Measurements from ENCODE around the gene CLNK.
"Not testable (repeated sequence)": the region's sequence is repeated elsewhere in the genome, so short reads cannot be mapped to it uniquely, and the experiment has no call there.

Gene CLNK

DNA sequence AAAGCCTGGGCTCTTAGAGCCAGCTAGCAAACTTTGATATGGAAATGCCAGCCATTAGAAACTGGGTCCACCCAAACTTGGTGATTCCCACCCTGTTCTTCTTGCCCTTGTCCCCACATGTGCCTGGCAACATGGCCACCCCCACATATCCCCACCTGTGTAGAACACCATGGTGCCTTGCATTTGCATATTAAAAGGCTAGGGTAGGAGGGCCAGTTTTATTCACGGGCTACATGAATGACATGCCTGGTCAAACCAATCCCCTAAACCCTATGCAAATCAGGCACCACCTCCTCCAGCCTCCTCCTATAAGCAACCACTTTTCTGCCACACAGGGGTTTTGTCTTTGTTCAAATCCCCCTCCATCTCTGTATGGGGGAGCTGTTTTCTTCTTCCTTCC, 104.9 kb downstream of the CLNK start:
- no peak overlapping the region for H3K4me3 ChIP-seq (ENCODE audit: low read length in 2 of 2)
- H3K36me3 ChIP-seq (ENCODE audit: control insufficient read depth in 2 of 2, insufficient read depth in 2 of 2, low read length in 2 of 2): no peaks in the 10 kb centered on the region
- H3K27ac ChIP-seq (ENCODE audit: low read length): no peak overlapping the region
- H3K27me3 ChIP-seq (ENCODE audit: control insufficient read depth in 1 of 2, insufficient read depth in 2 of 2, low read length in 2 of 2): peaks cover 0 to 3% of the 10 kb centered on the region in 2 donors
- H3K9ac ChIP-seq (ENCODE audit: low read length in 2 of 2): no peak overlapping the region
- no peaks in the 10 kb centered on the region for H3K9me3 ChIP-seq (ENCODE audit: control insufficient read depth in 2 of 2, low read length in 2 of 2)
- peaks cover 8% of the 10 kb centered on the region for H3K4me1 ChIP-seq (ENCODE audit: control insufficient read depth, insufficient read depth, low read length)

DNA sequence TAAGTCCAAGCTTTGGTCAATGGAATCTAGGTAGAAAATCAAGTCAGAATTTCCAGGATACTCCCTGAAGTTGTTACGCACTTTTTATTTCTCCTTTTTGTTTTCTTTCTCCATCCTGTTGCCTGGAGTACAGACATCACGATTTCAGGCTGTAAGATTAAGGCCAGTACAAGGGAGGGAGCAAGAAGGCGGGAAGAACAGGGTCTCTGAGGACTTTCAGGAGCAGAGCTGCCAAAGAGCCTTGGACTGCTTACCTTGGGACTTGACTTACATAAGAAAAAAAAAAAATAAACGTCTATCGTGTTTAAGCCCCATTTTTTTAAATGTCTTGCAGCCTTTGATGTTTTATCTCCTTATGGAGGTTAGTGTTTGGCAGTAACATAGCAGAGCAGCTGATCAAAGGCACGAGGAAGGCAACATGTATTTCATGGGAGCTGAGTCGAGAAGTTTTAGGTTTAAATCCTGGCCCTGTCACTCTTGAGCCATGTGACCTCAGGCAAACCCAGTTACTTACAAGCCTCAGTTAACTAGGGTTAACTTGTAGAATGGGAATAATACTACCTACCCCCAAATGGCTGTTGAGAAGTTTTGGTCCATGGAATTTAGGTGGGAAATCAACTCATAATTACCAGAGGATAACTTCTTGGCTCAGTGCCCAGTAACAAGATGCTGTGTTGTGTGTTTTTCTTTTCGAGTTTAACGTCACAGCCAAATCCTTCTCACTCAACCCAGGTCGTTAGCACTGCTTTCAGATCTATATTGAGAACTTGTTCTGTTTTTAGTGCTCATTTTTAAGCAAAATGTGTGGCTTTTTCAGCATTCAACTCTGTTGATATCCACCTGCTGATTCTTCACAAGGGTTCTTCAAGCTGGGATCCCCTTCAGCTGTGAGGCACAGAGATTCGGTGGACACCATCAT, 106.8 kb downstream of the CLNK start:
- Histone ChIP-seq H3K27ac (ENCODE audit: low read length) (no peak overlapping the region), H3K9me3 (ENCODE audit: control insufficient read depth in 2 of 2, low read length in 2 of 2) (no peaks in the 10 kb centered on the region), H3K4me1 (ENCODE audit: control insufficient read depth, insufficient read depth, low read length) (no peaks in the 10 kb centered on the region), H3K27me3 (ENCODE audit: control insufficient read depth in 1 of 2, insufficient read depth in 2 of 2, low read length in 2 of 2) (peaks cover 0 to 3% of the 10 kb centered on the region in 2 donors), H3K9ac (ENCODE audit: low read length in 2 of 2) (no peak overlapping the region), H3K36me3 (ENCODE audit: control insufficient read depth in 2 of 2, insufficient read depth in 2 of 2, low read length in 2 of 2) (no peaks in the 10 kb centered on the region), H3K4me3 (ENCODE audit: low read length in 2 of 2) (no peak overlapping the region)

DNA sequence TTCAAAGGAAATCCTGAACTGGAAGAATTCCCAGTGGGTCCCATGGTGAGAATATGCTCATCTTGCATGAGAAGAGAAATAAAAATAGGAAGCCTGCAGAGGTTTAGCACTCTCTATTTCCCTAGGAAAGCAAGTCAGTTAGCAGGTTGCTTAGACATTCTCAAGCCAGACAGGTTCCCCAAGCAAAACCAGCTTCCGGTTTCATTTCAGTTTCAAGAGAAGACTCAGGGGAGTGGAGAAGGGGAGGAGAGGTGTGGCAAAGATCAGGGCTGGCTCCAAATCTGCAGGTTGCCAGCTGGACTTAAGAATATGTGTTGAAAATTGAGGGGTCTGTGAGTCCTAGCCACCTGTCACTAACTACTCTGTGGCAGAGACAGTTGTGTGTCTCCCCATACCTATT, 107.5 kb downstream of the CLNK start:
- no peak overlapping the region for H3K27ac ChIP-seq (ENCODE audit: low read length)
- no peaks in the 10 kb centered on the region for H3K36me3 ChIP-seq (ENCODE audit: control insufficient read depth in 2 of 2, insufficient read depth in 2 of 2, low read length in 2 of 2)

DNA sequence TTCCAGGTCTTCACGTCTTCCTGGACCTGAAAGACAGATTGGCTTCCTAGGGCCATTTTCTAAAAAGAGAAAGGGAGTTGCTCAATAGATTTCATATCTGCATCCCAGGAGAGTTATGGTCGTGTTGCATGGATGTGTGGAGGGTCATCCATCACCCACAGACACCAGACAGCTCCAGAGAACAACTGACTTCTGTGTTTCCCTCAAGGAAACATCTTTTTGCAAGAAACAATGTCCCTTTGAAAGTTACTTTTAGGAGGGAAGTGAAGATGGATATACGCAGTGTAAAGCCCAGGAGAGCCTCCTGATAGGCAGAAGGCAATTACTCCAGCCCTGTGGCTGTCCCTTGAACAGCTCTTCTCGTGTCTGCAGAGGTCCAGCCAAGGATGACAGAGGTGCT, 108.3 kb downstream of the CLNK start:
- Histone ChIP-seq H3K4me3 (ENCODE audit: low read length in 2 of 2) (no peak overlapping the region), H3K9ac (ENCODE audit: low read length in 2 of 2) (no peak overlapping the region), H3K4me1 (ENCODE audit: control insufficient read depth, insufficient read depth, low read length) (peaks cover 2% of the 10 kb centered on the region), H3K9me3 (ENCODE audit: control insufficient read depth in 2 of 2, low read length in 2 of 2) (no peaks in the 10 kb centered on the region), H3K27me3 (ENCODE audit: control insufficient read depth in 1 of 2, insufficient read depth in 2 of 2, low read length in 2 of 2) (peaks cover 0 to 3% of the 10 kb centered on the region in 2 donors), H3K36me3 (ENCODE audit: control insufficient read depth in 2 of 2, insufficient read depth in 2 of 2, low read length in 2 of 2) (no peaks in the 10 kb centered on the region), H3K27ac (ENCODE audit: low read length) (no peak overlapping the region)

More for the DNA sequence above, 107.5 kb downstream of the CLNK start:
- Histone ChIP-seq H3K4me3 (ENCODE audit: low read length in 2 of 2) (no peak overlapping the region), H3K9ac (ENCODE audit: low read length in 2 of 2) (no peak overlapping the region), H3K9me3 (ENCODE audit: control insufficient read depth in 2 of 2, low read length in 2 of 2) (no peaks in the 10 kb centered on the region), H3K4me1 (ENCODE audit: control insufficient read depth, insufficient read depth, low read length) (peaks cover 1% of the 10 kb centered on the region), H3K27me3 (ENCODE audit: control insufficient read depth in 1 of 2, insufficient read depth in 2 of 2, low read length in 2 of 2) (peaks cover 0 to 3% of the 10 kb centered on the region in 2 donors)

DNA sequence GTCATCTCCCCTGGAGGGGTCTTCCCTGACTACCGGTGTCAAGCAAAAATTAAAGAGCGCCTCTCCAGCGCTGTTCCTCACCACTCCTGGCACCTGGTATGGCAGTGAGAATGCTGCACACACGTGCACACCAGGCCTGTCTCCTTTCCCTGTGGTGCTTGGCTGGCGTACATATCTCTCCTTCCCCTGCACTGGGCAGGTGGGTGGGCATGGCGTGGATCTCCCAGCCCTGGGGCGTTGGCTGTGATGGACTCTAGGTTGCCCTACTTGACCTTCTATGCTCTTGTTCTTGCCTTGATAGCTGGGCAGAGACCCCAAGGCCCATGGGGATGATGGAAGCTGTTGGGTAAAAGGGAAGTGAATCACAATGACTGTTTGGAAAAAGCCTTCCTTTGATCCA, 109.2 kb downstream of the CLNK start:
- Histone ChIP-seq H3K27me3 (ENCODE audit: control insufficient read depth in 1 of 2, insufficient read depth in 2 of 2, low read length in 2 of 2) (peaks cover 0 to 3% of the 10 kb centered on the region in 2 donors), H3K9ac (ENCODE audit: low read length in 2 of 2) (no peak overlapping the region), H3K27ac (ENCODE audit: low read length) (no peak overlapping the region), H3K4me3 (ENCODE audit: low read length in 2 of 2) (no peak overlapping the region), H3K36me3 (ENCODE audit: control insufficient read depth in 2 of 2, insufficient read depth in 2 of 2, low read length in 2 of 2) (no peaks in the 10 kb centered on the region), H3K4me1 (ENCODE audit: control insufficient read depth, insufficient read depth, low read length) (peaks cover 2% of the 10 kb centered on the region), H3K9me3 (ENCODE audit: control insufficient read depth in 2 of 2, low read length in 2 of 2) (no peaks in the 10 kb centered on the region)

DNA sequence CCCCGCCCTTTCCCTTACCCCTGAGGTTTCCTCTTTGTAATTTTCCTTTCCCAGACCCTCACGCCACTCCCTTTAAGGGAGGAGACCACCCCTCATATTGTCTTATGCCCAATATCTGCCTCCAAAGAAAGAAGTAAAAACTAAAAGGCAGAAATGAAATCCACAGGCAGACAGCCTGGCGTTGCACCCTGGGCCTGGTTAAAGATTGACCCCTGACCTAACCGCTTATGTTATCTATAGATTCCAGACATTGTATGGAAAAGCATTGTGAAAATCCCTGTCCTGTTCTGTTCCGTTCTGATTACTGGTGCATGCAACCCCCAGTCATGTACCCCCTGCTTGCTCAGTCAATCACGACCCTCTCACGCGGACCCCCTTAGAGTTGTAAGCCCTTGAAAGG, 110.0 kb downstream of the CLNK start:
- not testable (repeated sequence) for H3K27ac ChIP-seq (ENCODE audit: low read length); H3K9ac ChIP-seq (ENCODE audit: low read length in 2 of 2); H3K27me3 ChIP-seq (ENCODE audit: control insufficient read depth in 1 of 2, insufficient read depth in 2 of 2, low read length in 2 of 2); H3K4me1 ChIP-seq (ENCODE audit: control insufficient read depth, insufficient read depth, low read length); H3K36me3 ChIP-seq (ENCODE audit: control insufficient read depth in 2 of 2, insufficient read depth in 2 of 2, low read length in 2 of 2); H3K9me3 ChIP-seq (ENCODE audit: control insufficient read depth in 2 of 2, low read length in 2 of 2); H3K4me3 ChIP-seq (ENCODE audit: low read length in 2 of 2)

DNA sequence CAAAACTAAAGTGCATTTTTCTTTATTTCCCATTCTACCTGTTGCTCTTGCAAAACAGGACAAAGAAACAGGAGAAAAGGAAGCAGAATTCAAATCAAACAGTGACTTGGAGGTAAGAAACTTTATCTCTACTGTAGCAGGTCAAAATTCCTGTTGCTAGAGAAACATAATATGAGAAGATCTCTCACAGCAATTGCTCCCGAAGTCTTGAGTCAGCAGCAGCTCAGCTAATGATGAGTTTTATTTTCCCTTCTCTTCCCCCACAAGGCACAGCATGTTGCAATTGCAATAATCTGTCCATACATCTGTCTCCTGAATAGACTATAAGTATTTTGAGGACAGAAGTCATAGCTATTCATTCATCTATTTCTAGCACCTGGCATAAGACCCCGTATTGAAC, 112.7 kb downstream of the CLNK start:
- peaks cover 2% of the 10 kb centered on the region for H3K4me1 ChIP-seq (ENCODE audit: control insufficient read depth, insufficient read depth, low read length)
- H3K9ac ChIP-seq (ENCODE audit: low read length in 2 of 2): no peak overlapping the region
- no peaks in the 10 kb centered on the region for H3K36me3 ChIP-seq (ENCODE audit: control insufficient read depth in 2 of 2, insufficient read depth in 2 of 2, low read length in 2 of 2)
- no peak overlapping the region for H3K4me3 ChIP-seq (ENCODE audit: low read length in 2 of 2)
- no peak overlapping the region for H3K27ac ChIP-seq (ENCODE audit: low read length)
- peaks cover 0 to 3% of the 10 kb centered on the region in 2 donors for H3K27me3 ChIP-seq (ENCODE audit: control insufficient read depth in 1 of 2, insufficient read depth in 2 of 2, low read length in 2 of 2)
- H3K9me3 ChIP-seq (ENCODE audit: control insufficient read depth in 2 of 2, low read length in 2 of 2): peaks cover 0 to 3% of the 10 kb centered on the region in 2 donors

DNA sequence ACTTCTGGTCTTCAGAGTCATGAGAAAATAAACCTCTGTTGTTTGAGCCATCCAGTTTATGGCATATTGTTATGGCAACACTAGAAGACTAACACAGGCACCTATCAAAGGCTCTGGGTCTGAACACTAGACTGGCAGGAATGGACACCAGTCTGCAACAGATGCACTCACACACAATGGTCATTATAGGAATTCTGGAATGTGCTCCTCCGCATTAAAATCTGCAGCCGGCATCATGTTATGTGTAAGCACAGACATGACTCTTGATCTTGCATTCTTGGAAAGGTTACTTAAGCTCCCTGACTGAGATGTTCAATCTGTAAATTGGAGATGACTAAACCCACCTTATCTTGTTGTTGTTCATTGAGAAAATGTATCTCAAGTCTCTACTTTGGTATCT, 115.1 kb downstream of the CLNK start:
- peaks cover 2% of the 10 kb centered on the region for H3K4me1 ChIP-seq (ENCODE audit: control insufficient read depth, insufficient read depth, low read length)
- no peak overlapping the region for H3K9ac ChIP-seq (ENCODE audit: low read length in 2 of 2)
- H3K27me3 ChIP-seq (ENCODE audit: control insufficient read depth in 1 of 2, insufficient read depth in 2 of 2, low read length in 2 of 2): no peaks in the 10 kb centered on the region
- peaks cover 0 to 3% of the 10 kb centered on the region in 2 donors for H3K9me3 ChIP-seq (ENCODE audit: control insufficient read depth in 2 of 2, low read length in 2 of 2)
- no peaks in the 10 kb centered on the region for H3K36me3 ChIP-seq (ENCODE audit: control insufficient read depth in 2 of 2, insufficient read depth in 2 of 2, low read length in 2 of 2)
- H3K27ac ChIP-seq (ENCODE audit: low read length): no peak overlapping the region
- no peak overlapping the region for H3K4me3 ChIP-seq (ENCODE audit: low read length in 2 of 2)

DNA sequence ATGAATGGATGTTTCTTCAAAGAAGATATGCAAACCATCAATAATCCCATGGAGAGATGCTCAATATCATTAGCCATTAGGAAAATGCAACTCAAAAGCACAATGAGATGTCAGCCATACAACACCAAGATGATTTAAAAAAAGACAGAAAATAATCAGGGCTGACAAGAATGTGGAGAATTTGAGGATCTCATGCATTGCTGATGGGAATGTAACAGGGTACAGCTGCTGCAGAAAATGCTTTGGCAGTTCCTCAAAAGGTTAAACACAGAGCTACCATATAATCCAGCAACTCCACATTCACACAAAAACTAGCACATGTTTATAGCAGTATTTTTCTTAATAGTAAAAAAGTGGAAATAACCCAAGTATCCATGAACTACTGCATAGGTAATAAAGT, 116.8 kb downstream of the CLNK start:
- Histone ChIP-seq H3K4me3 (ENCODE audit: low read length in 2 of 2) (no peak overlapping the region), H3K9me3 (ENCODE audit: control insufficient read depth in 2 of 2, low read length in 2 of 2) (peaks cover 0 to 3% of the 10 kb centered on the region in 2 donors)

DNA sequence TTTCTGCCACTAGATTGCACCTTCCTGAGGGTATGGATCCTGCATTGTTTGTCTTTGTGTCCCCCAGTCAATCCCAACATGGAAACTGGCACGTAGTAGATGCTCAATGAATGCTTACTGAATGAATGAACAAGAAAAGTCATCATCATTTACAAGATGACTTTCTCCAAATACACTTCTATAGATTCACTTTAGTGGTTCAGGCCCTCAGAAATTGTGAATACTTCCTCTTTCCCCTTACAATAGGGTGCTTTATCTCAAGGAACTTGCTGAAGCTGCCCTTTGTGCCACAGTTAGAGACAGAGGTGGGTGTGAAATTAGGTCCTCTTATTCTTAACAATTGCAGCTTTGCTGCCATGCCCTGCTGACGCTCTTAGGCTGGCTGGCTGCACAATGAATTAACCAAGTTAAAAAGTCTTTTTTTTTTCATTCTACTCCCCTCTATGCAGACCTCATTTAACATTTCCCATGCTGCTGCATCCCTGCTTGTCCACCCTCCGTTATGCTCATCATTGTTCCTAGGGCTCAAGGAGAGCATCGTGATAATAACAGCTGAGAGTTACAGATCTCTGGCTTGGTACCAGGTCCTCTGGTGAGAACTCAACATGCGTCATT, 119.3 kb downstream of the CLNK start:
- Histone ChIP-seq H3K9ac (ENCODE audit: low read length in 2 of 2) (no peak overlapping the region), H3K4me1 (ENCODE audit: control insufficient read depth, insufficient read depth, low read length) (no peaks in the 10 kb centered on the region), H3K9me3 (ENCODE audit: control insufficient read depth in 2 of 2, low read length in 2 of 2) (peaks cover 0 to 3% of the 10 kb centered on the region in 2 donors), H3K27ac (ENCODE audit: low read length) (no peak overlapping the region), H3K4me3 (ENCODE audit: low read length in 2 of 2) (no peak overlapping the region), H3K36me3 (ENCODE audit: control insufficient read depth in 2 of 2, insufficient read depth in 2 of 2, low read length in 2 of 2) (no peaks in the 10 kb centered on the region), H3K27me3 (ENCODE audit: control insufficient read depth in 1 of 2, insufficient read depth in 2 of 2, low read length in 2 of 2) (no peaks in the 10 kb centered on the region)

More for the DNA sequence above, 116.8 kb downstream of the CLNK start:
- Histone ChIP-seq H3K9ac (ENCODE audit: low read length in 2 of 2) (no peak overlapping the region), H3K36me3 (ENCODE audit: control insufficient read depth in 2 of 2, insufficient read depth in 2 of 2, low read length in 2 of 2) (no peaks in the 10 kb centered on the region), H3K27ac (ENCODE audit: low read length) (no peak overlapping the region), H3K4me1 (ENCODE audit: control insufficient read depth, insufficient read depth, low read length) (peaks cover 2% of the 10 kb centered on the region), H3K27me3 (ENCODE audit: control insufficient read depth in 1 of 2, insufficient read depth in 2 of 2, low read length in 2 of 2) (no peaks in the 10 kb centered on the region)

DNA sequence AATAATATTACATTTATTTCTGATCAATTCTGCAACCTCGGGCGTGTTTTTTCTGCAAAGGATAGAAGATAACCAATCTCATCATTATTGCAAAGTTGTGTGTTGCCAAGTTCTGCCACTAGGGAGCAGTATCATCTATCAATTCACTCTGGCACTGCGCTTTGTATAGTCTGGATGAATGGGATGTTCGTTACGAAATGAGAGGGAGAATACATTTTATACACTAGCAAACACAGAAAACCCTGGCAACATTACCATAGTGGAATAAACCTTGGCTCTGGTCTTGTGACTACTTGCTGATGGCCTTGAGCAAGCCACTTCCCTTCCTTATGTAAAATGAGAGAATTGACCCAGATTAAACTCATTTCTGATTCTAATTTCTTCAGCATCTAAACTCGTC, 129.9 kb downstream of the CLNK start:
- Histone ChIP-seq H3K9me3 (ENCODE audit: control insufficient read depth in 2 of 2, low read length in 2 of 2) (no peaks in the 10 kb centered on the region), H3K9ac (ENCODE audit: low read length in 2 of 2) (no peak overlapping the region), H3K4me1 (ENCODE audit: control insufficient read depth, insufficient read depth, low read length) (no peaks in the 10 kb centered on the region), H3K27me3 (ENCODE audit: control insufficient read depth in 1 of 2, insufficient read depth in 2 of 2, low read length in 2 of 2) (peaks cover 3% of the 10 kb centered on the region in 2 donors), H3K36me3 (ENCODE audit: control insufficient read depth in 2 of 2, insufficient read depth in 2 of 2, low read length in 2 of 2) (no peaks in the 10 kb centered on the region), H3K4me3 (ENCODE audit: low read length in 2 of 2) (no peak overlapping the region), H3K27ac (ENCODE audit: low read length) (no peak overlapping the region)
